Measurements from ENCODE around the gene NPAS2.

Gene NPAS2

DNA sequence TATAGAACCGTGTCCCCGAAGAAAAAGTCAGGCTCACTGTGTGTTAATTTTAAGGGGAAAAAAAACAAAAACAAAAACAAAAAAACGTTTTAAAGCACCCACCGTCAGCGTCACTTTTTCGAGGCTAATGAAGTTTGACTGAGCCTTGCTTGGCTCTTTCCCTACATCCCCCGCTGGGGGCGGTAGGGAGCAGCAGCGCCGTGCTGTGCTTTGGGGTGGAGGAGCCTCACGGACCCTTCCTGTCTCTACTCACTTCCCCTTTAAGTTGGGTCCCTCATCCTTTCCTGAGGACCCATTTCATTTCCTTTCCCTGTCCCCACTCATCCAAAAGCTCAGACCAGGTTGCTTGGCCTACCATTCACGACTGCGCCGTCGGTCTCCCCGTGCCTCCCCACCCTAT lies 99.4 kb downstream of the NPAS2 start:
- DNase-seq = no peak

DNA sequence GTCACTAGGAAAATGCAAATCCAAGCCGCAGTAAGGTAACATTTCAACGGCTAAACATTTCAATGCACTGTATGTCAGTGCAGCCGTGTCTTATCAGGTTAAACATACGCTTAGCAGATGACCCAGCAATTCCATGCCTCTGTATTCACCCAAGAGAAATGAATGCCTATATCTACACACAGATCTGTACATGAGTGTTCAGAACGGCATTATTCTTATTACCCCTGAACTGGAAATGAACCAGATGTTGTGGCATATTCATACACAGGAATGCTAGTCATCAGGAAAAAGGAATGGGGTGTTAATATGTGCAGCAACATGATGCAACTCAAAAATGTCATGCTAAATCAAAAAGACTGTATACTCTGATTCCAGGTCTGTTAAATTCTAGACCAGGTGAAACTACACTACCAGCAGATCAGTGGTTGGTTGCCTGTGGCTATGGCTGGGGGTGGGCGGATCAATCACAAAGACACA lies 101.8 kb downstream of the NPAS2 start:
- no peak for DNase-seq

DNA sequence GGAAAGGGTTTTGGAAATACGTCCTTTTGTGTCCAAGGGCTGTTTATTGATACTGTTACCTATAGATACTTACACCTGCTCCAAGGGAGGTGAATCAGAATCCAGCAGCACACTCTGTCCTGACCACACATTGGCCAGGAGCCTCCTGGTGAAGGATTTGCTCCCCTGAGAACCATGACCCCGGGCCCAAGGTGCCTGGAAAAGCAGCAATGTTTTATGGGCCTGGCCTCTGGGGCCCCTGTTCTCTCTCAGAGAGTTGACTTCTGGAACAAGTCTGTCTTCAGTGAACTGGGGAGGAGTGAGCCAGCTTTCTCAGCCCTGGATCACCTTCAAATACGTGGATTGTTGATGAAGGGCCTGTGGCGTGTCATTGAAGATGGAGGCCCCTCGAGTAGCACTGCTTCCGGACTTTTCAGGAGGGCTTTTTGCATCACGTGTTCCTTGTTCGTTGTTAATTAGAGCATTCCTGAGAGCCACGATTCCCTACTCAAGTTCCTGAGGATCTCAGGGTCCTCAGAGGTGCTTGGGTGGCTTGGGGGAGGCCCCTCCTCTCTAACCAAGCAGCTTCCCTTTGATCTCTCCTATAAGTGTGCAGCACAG lies 103.6 kb downstream of the NPAS2 start:
- no peak for DNase-seq

DNA sequence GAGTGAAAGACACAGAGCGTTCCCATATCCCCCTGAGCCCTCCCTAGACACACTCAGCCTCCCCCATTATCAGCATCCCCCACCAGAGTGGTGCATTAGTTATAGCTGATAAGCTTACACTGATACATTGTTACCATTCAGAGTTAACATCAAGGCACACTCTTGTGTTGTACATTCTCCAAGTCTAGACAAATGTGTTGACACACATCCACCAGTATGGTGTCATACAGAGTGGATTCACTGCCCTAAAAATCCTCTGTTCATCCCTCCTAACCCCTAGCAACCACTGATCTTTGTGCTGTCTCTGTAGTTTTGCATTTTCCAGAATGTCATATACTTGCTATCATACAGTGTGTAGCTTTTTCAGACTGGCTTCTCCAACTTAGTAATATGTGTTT lies 104.2 kb downstream of the NPAS2 start:
- no peak for DNase-seq

DNA sequence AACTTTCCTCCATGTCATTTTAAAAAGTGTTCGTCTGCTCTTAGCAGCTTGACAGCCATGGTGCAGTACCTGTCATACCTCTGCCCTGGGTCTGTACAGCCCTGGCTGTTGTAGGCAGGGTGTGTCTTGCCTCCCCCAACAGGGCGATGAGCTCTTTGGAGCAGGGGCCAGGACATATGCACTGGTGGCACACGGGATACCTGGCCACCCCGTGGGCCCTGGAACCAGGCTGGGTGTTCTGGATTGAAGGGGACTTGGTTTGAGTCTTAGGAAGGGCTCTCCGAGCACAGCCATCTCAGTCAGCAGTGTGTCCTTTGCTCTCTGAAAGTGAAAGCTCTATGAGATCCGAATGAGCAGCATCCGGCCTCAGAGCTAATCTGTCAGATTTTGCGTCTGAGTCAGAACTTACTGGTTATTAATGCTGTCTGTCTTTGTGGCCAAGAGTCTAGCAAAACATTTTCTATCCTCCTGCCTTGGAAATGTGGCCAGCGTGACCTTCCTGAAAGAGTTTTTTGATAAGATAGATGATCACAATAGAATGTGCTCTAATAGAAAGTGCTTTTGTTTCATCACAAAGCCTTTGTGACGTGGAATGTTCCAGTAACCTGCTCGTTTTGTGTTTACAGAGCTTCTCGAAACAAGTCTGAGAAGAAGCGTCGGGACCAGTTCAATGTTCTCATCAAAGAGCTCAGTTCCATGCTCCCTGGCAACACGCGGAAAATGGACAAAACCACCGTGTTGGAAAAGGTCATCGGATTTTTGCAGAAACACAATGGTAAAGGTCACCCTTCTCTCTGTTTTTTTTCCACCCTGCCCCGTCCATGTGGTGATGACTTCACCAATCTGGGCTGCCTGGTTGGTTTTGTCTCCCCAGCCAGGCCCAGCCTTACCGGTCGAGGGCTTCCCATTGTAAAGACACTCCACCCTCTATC lies 104.8 kb downstream of the NPAS2 start:
- DNase-seq = no peak

DNA sequence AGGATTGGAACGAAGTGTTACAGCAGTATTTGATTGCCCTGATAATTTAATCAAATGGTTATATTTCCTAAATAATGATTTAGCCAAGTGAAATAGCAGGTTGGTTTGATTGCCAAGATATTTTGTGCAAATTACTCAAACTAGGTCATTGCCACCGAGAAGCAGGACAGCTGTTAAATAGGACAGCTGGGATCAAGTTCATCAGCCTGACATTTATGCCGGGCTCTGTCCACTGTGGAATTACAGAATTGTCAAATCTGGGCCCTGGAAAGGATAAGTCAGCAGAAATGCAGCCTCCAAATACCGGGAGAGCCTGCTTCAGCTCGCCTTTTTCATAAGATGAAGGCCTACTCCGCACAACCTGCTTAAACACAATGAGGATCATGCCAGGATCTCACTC lies 108.3 kb downstream of the NPAS2 start:
- DNase-seq = no peak

DNA sequence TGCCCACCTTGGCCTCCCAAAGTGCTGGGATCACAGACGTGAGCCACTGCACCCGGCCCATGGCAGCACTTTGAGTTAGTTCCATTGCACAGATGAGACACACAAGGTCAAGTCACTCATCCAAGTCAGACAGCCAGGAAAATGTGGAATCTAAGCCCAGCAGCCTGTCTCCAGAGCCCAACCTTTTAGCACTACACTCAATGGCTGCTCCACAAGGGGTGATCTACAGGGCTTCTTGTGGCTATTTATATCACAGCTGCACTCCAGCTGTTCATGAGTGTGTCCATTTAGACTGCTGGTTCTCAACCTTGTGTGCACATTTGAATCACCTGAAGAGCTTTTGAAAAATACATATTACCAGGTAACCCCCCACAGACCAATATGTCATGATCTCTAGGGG lies 109.2 kb downstream of the NPAS2 start:
- no peak for DNase-seq

DNA sequence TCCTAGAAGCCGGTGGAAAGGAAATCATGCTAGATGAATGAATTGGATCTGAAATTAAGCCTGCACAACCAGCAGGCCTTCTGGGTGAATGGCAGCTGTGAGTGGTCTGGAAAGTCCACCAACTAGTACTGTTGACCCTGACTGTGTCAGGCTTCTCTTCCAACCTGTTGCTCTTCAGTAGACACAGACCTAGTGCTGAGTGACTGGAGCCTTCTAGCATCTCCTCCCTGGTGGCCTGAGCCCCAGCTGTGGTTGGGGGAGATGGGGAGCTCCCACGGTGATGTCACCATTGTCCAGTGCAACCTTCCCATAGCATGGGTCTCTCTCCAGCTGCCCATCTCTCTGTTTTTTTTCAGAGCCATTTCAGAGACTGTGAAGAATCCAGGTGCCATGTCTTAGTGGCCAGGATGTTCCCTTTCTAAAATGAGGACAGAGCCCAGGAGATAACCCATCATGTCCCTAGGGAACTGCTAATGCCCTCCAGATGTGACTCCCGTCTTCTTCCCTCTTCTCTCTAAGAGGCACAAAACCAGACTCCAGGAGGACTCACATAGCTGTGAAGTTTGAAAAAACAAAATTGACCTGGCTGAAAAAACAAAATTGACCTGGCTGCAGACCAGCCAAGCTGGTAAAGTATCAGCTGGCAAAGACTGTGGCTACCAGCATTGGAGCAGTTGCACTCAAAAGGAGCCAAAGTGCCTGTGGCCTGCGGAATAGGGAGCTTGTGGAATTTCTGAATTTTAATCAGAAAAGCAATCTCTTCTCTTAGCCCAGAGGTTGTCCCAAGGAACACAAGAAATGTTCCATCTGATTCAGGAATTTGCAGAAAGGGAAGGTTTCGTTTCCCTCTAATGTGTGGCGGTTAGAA lies 114.8 kb downstream of the NPAS2 start:
- DNase-seq = no peak

DNA sequence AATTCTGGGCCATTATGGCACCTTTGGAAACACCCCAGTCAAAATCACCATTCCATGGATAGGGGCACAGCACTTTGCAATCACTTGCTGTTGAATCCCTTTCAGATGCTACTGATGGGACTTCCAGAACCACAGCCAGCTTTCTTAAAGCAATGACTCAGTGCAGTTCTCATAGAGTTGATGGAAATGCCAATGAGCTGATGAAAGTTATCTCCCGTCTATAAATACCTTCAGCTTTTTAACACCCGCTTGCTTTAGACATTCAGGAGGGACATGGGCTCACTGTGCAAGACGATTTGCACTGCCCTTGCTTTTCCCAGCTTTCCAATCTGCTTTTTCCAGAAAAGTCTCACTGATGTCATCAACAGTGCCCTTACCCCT lies 115.4 kb downstream of the NPAS2 start:
- no peak for DNase-seq

DNA sequence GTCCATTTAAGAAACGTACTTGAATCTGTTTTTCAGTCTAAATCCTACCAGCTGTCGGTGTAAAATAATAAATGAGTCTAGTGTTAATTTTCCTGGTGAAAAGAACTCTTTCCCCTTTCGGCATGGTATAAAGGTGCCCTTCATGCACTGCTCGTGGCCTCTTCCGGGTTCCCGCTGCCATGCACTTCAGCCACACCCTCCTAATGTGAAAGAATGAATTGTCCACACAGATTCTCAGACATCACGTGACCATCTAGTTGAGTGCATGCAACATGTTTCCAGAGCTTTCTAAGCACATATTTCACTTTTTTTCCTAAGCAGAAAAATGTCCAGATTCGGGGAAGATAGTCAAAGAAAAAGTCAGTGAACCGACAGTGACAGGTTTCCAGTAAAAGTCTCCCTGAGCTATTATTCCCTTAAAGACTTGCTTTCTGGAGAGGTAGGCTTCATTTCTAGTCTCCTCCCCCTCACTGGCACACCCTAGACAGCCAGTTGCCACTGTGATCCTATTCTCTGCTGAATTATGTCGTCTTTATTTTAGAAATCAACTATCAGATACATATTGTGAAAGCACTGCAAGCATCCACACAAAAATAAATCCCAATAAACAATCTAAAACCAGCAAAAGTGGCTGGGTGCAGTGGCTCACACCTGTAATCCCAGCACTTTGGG lies 116.3 kb downstream of the NPAS2 start:
- DNase-seq = no peak

DNA sequence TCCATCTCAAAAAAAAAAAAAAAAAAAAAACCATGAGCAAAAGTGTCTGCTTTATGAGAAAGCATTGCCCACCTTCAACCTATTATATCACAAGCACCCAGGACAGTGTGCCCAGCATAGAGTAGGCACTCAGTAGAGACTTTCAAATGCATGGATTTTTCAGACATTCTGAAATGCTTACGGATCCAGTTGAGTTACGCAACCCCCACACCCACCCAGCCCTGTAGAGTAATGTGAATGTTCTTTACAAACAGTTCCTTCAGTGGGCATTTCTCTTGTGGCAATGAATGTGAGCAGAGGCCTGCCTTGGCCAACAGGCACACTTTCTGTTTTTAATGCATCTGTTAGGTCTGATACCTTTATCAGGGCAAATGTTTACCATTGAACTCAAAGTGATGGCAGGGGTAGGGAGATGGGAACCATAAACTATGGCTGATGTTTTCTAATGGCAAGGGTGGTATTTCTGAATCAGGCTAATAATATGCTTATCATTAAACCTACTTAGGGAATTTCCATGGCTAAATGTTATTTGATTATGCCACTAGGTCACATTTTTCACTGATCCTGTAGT lies 117.1 kb downstream of the NPAS2 start:
- no peak for DNase-seq

DNA sequence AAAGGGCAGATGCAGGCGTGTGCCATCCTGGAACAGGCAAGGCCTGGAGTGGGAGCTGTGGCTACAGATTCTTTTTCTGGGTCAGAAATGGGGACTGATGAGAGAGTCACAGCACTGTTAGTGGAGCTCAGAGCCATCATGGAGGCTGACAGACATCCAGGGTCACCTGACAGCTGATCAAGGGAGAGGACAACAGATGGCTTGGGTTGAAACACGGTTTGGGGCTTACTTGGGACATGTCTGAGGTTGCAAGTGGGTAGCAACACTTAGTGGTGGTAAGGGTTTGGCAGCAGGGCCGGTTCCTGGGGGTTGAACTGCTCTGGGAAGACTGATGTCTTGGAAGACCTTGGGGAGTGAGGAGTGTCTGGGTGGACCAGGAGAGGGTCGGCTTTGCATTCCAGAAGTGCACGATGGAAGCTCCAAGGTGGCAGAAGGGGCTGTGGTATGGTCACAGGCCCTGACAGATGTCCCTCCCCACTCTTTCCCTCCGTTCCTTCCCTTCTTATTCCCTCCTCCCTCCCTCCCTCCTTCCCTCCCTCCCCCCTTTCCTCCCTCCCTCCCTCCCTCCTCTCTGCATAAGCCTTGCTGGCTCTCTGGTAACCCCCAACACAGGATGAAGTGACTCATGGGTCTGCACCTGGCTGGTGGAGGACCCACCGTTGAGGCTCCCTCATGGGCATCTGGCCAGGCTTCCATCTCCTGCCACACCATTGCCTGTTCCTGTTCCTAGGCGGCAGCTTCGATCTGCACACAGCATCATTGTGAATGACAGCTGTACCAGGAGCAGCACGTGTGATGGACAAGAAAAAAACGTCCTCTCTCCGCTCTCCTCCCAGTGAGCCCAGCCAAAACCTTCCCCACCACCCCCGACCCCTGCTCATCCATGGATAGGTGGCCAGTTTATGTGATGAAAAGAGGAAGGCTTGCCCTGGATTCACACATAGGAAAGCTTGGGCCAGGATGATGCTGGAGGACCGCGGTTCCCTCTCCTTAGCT lies 118.4 kb downstream of the NPAS2 start:
- DNase-seq = no peak

DNA sequence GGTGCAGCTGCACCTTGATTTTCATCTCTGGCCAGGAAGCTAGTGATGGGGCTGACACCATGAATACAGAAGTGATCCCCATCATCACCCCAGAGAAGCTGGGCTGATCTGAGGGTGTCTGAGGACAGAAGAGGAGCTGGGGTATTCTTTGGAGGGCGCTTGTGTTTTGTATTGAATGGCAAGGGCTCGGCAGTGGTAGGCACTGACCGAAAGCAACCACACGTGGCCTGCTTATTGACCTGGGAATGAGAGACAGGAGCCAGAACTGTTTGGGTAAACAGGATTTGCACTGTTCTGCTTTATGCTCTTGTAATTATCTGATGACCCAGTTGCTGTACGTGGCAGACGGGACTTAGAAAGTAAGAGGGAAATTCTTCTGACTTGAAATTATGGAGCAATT lies 119.5 kb downstream of the NPAS2 start:
- no peak for DNase-seq

DNA sequence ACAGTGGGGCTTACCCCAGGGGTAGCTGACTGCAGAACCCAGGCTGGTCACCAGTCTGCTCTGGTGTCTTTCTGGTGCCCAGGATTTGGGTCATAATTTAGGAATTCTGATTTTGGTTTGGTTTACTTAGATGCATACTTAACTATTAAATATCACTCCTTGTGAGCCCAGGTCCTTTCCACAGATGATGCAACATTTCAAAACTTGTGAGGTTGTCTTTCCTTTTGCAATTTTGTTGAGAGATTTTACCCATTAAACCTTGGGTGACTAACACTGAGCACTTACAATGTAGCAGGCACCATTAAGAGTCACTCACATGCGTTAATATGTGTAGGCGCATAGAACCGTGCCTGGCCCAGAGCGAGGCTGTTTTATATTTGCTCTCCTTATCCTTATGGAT lies 120.3 kb downstream of the NPAS2 start:
- no peak for DNase-seq

DNA sequence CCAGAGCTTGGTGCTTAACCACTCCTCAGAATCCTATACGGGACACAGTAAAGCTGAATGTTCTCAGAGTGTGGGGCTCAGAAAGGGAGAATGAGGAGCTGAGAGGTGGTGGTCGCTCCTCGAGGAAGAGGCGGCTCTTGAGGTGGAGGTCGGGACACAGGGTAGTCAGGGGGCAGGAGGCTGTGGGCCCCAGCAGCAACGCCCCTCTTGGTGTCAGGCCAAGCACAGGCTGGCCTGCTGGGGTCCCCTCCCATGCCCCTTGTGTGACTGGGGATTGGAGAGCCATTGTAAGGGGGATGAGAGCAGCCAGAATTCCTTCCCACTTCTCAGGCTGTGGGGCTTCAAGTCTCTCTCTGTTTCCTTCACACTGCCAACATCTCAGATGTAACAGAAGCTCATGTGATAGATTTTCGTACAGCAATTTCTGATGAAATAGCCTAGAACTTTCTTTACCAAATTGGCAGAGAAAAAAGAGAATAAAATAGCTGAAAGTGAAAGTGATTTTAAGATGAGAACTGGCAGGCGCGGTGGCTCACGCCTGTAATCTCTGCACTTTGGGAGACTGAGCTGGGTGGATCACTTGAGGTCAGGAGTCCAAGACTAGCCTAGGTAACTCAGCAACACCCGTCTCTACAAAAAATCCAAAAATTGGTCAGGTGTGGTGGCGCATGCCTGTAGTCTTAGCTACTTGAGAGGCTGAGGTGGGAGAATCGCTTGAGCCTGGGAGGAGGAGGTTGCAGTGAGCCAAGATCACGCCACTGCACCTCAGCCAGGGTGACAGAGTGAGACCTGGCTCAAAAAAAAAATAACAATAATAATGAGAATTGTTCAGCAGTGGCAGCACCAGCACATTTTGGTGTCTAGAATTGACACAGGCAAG lies 121.1 kb downstream of the NPAS2 start:
- DNase-seq = no peak

DNA sequence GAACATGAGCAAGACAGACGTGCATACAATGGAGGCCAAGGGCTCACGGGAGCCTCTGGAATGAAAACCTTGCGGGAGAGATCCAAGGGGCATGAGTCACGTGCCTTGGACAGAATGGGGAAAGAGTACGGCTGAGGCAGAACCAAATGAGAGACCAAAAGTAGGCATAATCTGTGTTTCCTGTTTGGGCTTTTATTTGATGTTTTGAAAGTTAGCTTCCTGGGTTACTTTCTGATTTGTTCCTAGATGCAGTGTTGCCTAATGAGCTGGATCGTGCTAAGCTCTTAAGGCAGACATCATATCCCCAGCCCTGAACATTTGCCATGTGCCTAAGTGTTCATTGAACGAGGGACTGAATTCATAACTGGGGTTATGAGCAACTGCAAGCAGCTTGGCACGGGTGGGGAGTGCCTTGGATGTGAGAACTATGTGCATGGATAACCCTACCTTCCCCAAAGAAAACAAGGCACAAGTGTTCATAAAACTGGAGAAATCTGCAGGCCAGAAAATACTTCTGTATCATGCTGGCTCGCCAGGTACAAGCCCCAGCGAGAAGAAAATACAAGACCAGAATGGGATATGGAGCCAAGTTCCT lies 121.8 kb downstream of the NPAS2 start:
- DNase-seq = no peak

DNA sequence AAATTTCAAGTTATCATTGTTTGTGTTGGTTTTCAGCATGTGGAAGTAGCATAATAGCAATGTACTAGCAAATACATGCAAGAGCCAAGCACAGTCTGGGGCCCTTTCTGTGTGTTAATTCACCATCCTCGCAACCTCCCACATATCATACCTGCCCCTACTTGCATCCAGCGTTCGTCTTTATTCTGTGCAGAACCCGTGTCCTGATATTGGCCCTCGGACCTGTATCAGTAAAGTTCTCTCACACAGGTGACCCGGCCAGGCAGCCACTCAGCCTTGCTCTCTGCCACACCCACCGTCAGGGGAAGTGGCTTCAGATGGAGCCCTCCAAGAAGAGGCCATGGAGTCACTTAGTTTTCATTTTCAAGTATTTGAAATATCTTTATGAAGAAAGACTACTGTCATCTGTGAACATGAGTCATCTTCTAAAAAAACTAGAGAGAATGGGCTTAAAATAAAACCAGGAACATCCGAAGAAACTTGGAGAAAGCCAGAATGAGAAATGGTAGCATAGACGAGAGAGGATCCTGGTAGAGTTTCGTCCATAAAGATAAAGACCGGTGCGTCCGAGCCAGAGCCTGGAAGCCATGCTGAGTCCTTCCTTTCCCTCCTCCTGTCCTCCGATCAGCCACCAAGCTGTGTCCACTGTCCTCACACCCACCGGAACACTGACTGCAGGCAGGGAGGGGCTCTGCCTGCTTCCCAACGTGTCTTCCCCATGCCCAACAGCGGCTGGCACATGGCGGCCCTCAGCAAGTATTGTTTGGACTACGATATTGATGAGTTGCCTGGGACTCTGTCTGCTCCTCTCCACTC lies 124.9 kb downstream of the NPAS2 start:
- DNase-seq = no peak

DNA sequence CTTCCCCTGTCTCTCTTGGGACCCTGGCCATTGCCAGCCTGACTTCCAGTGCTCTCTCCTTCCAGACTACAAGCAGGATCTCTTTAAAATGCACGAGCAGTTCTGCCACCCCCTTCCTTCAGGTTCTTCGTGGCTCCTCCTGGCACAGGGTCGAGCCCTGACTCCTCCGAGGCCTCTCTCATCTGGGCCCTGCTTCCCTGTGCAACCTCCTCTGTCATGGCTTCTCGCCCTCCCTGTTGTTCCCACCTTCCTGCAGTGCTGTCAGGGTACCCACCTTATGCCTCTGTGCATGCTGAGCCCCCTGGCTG lies 125.4 kb downstream of the NPAS2 start:
- no peak for DNase-seq

Data from NCI-H1436 treated with DMSO at 0.1 percent for 48 hours (cell line).